ENCODE measurements around the gene SLC7A11.

DNA sequence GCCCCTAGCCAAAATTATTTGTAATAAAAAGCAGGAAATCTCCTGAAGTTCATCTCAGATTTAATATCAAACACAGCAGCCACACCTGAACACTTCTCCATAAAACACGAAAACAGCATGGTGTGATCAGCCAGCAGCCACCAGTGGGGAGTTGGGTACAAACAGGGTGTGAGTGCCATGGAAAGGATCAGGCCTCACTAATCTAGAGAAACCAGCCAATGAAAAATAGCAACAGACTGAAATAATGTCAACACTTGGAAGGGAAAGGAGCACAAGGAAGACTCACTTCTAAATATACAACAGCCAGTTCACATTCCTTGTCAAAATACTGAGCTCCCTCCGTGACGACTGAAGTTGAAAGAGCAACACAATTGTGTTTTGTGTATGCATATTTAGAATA, 46.0 kb downstream of the SLC7A11 start:
- no peak for TF ChIP-seq ARNTL (CRISPR knock-in tag; IDR thresholded peaks at IDR 0.05; ENCODE audit: borderline replicate concordance, low read depth)
- no peak for TF ChIP-seq ZNF70 (CRISPR knock-in tag; IDR thresholded peaks at IDR 0.05)
- TF ChIP-seq PATZ1 (CRISPR knock-in tag; IDR thresholded peaks at IDR 0.05; ENCODE audit: borderline replicate concordance), result no peak
- TF ChIP-seq ZFP30 (CRISPR knock-in tag; IDR thresholded peaks at IDR 0.05), result no peak
- TF ChIP-seq ZNF565 (CRISPR knock-in tag; conservative IDR thresholded peaks at IDR 0.05; ENCODE audit: low read depth), result no peak
- no peak for TF ChIP-seq GLIS3 (CRISPR knock-in tag; IDR thresholded peaks at IDR 0.05)
- TF ChIP-seq SNAI2 (CRISPR knock-in tag; IDR thresholded peaks at IDR 0.05), result no peak
- no peak for TF ChIP-seq PPARA (CRISPR knock-in tag; IDR thresholded peaks at IDR 0.05; ENCODE audit: borderline replicate concordance)
- no peak for TF ChIP-seq ISL1 (CRISPR knock-in tag; IDR thresholded peaks at IDR 0.05)
- no peak for TF ChIP-seq ESRRG (CRISPR knock-in tag; IDR thresholded peaks at IDR 0.05)
